Activated CD4-positive, alpha-beta T cell treated with anti-CD3 and anti-CD28 coated beads, Interleukin-2, amount 10 ng/mL, durations not matched to agents 24 days and 14 days (primary cell): ENCODE data around the gene ZNF491. TPM values are rescaled to one million over a fixed set of nuclear protein-coding genes. Genes with fewer than 3 reads are reported as not detected.
"Not testable (repeated sequence)": the region's sequence is repeated elsewhere in the genome, so short reads cannot be mapped to it uniquely, and the experiment has no call there.

Source experiments
- DNase-seq: peaks from one replicate; pipeline ENCODE4 v3.0.0; 2022
- H3K27ac Mint-ChIP-seq: one replicate; pipeline ENCODE4 v1.8.0; 2022; ENCODE audit warnings: mild to moderate bottlenecking, mixed read lengths
- H3K27me3 Mint-ChIP-seq: one replicate; pipeline ENCODE4 v1.8.0; 2022; ENCODE audit warnings: mixed read lengths
- H3K36me3 Mint-ChIP-seq: one replicate; pipeline ENCODE4 v1.8.0; 2022; ENCODE audit warnings: low read depth, mild to moderate bottlenecking, mixed read lengths
- H3K4me1 Mint-ChIP-seq: one replicate; pipeline ENCODE4 v1.8.0; 2021; ENCODE audit warnings: mixed read lengths
- H3K4me3 Mint-ChIP-seq: one replicate; pipeline ENCODE4 v1.8.0; 2022; ENCODE audit warnings: mild to moderate bottlenecking, moderate library complexity, mixed read lengths
- H3K9me3 Mint-ChIP-seq: one replicate; pipeline ENCODE4 v1.8.0; 2021; ENCODE audit warnings: mixed read lengths
- intact Hi-C: fragments of 100-400 bp; cut with micrococcal nuclease; formaldehyde crosslinking; loops from one replicate; pipeline ENCODE4 v1.15.1; 2023
- total RNA-seq: library from RNA; stranded (reverse); gene quantifications from 2 replicates; pipeline ENCODE4 v1.2.3, GENCODE V29; 2022

ZNF491 gene
- total RNA-seq, 1 donor from 2014 or later: 0.68 TPM

DNA sequence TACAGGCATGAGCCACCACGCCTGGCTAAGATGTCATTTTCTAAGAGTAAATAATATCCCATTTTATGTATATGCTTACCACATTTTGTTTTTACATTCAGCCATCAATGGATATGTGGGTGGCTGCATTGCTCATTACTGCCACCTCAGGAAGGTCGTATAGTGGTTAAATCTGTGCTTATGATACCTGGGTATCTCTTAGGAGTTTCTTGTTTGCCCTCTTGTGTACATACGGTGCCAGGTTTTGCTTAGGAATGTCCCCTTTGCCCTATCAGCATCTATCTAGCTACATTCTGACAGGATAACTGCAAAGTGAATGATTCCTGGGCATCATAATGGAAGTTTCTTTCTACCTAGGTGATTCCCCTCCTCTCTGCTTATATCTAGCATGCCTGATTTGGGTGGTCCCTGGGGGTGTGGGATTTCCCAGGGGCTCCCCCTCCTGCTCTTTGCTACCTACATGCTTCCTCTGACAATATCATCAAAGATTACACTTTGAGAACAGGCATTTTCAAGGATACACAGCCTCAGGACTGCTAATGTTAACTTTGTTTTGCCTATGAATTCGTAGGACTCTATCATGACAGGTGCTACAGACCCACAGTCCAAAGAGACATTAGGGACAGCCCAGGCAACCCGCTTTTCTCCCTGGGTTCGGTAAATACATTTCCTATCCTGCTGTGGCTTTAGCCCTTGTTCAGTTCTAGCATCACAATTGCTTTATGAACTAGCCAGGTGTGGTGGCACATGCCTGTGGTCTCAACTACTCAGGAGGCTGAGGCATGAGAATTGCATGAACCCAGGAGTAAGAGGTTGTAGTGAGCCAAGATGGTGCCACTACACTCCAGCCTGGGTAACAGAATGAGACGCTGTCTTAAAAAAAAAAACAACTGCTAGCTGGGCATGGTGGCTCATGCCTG lies 30.9 kb downstream of the ZNF491 start:
- H3K27ac Mint-ChIP-seq, H3K4me3 Mint-ChIP-seq, DNase-seq, intact Hi-C loops, H3K27me3 Mint-ChIP-seq, H3K4me1 Mint-ChIP-seq: not testable (repeated sequence)
- peaks cover 79% of the 10 kb centered on the region for H3K36me3 Mint-ChIP-seq
- H3K9me3 Mint-ChIP-seq: peaks cover 25% of the 10 kb centered on the region

DNA sequence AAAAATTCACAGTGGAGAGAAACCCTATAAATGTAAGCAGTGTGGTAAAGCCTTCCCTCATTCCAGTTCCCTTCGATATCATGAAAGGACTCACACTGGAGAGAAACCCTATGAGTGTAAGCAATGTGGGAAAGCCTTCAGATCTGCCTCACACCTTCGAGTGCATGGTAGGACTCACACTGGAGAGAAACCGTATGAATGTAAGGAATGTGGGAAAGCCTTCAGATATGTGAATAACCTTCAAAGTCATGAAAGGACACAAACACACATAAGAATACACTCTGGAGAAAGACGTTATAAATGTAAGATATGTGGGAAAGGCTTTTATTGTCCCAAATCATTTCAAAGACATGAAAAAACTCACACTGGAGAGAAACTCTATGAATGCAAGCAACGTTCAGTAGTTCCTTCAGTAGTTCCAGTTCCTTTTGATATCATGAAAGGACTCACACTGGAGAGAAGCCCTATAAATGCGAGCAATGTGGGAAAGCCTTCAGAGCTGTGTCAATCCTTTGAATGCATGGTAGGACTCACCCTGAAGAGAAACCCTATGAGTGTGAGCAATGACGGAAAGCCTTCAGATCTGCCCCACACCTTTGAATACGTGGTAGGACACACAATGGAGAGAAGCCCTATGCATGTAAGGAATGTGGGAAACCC lies 34.1 kb downstream of the ZNF491 start:
- intact Hi-C loops: no loop called here
- no peak for DNase-seq
- Mint-ChIP-seq H3K36me3 (peaks cover 66% of the 10 kb centered on the region), H3K27ac (no peak overlapping the region), H3K4me3 (no peak overlapping the region), H3K9me3 (peaks cover 21% of the 10 kb centered on the region), H3K4me1 (no peaks in the 10 kb centered on the region), H3K27me3 (no peaks in the 10 kb centered on the region)

DNA sequence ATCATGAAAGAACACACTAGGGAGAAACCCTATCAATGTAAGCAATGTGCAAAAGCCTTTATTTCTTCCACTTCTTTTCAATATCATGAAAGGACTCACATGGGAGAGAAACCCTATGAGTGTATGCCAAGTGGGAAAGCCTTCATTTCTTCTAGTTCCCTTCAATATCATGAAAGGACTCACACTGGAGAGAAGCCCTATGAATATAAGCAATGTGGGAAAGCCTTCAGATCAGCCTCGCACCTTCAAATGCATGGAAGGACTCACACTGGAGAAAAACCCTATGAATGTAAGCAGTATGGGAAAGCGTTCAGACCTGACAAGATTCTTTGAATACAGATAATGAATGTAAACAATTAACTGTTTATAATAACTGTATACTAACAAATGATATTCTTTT lies 35.2 kb downstream of the ZNF491 start:
- no peak overlapping the region for H3K27ac Mint-ChIP-seq
- H3K36me3 Mint-ChIP-seq: peaks cover 56% of the 10 kb centered on the region
- H3K9me3 Mint-ChIP-seq: peaks cover 21% of the 10 kb centered on the region
- no peaks in the 10 kb centered on the region for H3K4me1 Mint-ChIP-seq
- intact Hi-C loops: no loop called here
- no peak for DNase-seq
- no peak overlapping the region for H3K4me3 Mint-ChIP-seq
- no peaks in the 10 kb centered on the region for H3K27me3 Mint-ChIP-seq

DNA sequence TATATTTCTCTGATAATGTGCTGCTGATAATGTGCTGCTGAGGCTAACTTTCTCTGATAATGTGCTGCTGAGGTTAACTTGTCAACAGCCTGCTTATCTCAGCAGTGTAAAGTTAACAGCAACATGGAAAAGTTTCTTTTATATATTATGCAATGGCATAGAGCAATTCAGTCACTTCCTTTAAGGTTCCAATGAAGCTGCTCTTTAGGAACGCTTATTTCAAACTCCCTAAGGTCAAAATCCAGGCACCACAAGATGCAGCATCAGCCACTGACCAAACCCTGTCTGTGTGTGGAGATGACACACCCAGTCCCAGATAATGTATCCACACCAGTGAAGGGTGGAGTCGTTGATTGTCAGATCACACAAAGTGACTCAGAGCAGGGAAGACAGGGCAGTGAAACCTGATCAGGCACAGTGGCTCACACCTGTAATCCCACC lies 37.3 kb downstream of the ZNF491 start:
- H3K36me3 Mint-ChIP-seq: peaks cover 37% of the 10 kb centered on the region
- H3K4me1 Mint-ChIP-seq, H3K4me3 Mint-ChIP-seq, DNase-seq, H3K27me3 Mint-ChIP-seq, H3K27ac Mint-ChIP-seq, intact Hi-C loops: not testable (repeated sequence)
- peaks cover 20% of the 10 kb centered on the region for H3K9me3 Mint-ChIP-seq

DNA sequence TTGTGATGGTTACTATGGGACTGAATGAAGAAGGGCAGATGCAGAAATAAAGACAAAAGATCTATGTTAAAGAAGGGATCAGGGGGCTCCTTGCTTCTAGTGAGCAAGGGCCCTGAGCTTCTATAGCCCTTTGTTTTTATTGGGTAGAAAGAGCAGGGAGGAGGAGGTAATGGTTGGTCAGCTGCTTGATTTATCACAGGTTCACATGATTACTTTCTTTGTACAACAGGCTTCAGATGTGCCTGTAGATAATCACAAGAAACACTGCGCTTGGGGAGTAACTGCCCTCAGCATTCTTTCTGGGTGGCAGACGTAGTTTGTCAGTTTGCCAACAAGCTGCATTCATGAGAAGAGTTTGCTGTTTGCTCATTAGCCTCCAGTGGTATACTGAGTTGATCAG lies 45.4 kb downstream of the ZNF491 start:
- Mint-ChIP-seq H3K36me3 (no peaks in the 10 kb centered on the region), H3K27me3 (no peaks in the 10 kb centered on the region), H3K27ac (no peak overlapping the region), H3K9me3 (peaks cover 18% of the 10 kb centered on the region), H3K4me1 (peaks cover 3% of the 10 kb centered on the region), H3K4me3 (no peak overlapping the region)
- intact Hi-C loops: no loop called here
- DNase-seq: no peak

DNA sequence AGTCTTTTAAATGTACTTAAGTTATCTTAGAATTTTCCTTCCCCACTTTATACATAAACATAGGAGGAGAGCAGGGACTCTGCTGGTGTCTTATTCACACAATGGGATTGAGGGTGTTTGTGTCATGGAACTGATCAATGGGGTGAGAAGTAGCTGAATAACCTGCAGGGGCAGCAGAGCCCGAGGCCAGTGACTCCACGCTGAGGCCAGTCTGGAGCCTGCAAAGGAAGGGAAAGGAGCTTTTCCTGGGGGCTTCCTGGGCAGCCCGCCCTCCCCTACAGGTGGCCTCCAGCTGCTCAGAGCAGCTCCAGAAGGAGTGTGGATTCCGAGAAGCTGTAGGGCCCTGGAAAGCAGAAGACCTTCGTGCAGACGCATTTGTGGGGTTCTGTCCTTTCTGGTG lies 49.3 kb downstream of the ZNF491 start:
- H3K27ac Mint-ChIP-seq, H3K27me3 Mint-ChIP-seq, H3K4me1 Mint-ChIP-seq, intact Hi-C loops, DNase-seq: not testable (repeated sequence)
- Mint-ChIP-seq H3K9me3 (peaks cover 13% of the 10 kb centered on the region), H3K36me3 (peaks cover 22% of the 10 kb centered on the region), H3K4me3 (peak overlapping the region; percentile 11)

DNA sequence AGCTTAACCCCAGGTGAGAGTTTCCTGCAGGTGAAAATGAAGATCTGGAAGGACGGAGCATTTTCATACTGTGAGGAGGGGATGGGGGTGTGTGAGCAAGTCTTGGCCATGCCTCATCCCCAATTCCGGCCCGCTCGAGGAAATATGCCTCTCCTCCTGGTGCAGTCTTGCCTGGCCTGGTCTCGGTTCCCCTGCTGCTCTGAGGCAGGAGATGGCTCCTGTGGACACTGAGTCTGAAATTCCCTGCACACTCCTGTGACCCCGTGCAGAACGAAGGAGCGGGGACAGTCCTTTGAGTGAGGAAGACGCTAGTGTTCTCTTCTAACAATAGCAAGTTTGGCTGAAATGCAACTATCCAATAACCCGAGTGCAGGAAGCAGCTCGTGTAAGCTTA lies 49.9 kb downstream of the ZNF491 start:
- Mint-ChIP-seq H3K36me3 (peaks cover 25% of the 10 kb centered on the region), H3K4me3 (peak overlapping the region; percentile 80), H3K4me1 (peaks cover 8% of the 10 kb centered on the region), H3K27ac (peak overlapping the region; percentile 20), H3K9me3 (peaks cover 13% of the 10 kb centered on the region), H3K27me3 (no peaks in the 10 kb centered on the region)
- DNase-seq: no peak
- intact Hi-C loops: no loop called here

DNA sequence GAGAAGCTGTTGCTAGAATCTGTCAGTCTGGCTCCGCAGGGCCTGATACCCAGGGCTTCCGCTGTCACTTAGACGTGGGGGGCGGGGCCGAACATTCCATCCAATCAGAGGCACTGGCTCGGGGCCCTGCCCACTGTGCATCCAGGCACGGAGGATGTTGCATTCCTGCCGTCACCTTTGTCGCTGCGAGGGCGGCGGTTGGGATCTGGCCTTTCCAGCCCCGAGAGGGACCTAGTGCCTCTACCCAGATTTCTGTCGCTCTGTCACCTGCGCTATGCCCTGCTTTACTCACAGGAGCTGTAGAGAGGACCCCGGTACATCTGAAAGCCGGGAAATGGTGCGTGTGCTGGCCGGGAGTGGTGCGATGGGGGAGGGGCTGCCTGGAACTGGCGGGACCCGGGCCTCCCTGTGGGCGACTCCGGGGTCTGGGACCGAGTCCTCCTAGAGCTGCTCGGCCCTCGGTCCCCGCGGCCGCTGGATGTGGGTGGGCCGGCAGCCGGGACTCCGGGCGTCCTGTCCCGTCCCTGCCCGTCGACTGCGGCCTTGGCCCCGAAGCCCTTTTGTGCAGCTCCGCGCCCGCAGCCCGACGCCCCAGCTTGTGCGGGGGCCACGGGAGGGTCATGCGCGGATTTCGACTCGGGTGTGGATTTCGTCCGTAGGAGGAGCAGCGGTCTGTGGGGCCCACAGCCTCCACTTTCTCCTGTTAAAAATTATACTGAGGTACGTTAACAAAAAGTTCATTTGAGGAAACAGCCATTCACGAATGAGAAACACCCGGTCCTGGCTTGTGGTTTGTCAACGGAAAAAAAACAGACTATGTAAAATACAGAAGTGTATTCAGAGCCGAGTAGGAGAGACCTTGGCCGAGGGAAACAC lies 50.5 kb downstream of the ZNF491 start, which contains the start of gene ZNF439:
TSS of gene ZNF439 (plus strand) at position 133 of the 876 bp plus-strand sequence. CDS start at position 275, 142 bp downstream.
- peak; percentile 95 for DNase-seq
- Mint-ChIP-seq H3K4me3 (peak within 1 kb of the TSS; percentile 80), H3K36me3 (peaks cover 26% of the 10 kb centered on the region), H3K4me1 (peaks cover 8% of the 10 kb centered on the region), H3K9me3 (peaks cover 13% of the 10 kb centered on the region), H3K27ac (peak within 1 kb of the TSS; percentile 65), H3K27me3 (no peaks in the 10 kb centered on the region)
- intact Hi-C loops: no loop called here

DNA sequence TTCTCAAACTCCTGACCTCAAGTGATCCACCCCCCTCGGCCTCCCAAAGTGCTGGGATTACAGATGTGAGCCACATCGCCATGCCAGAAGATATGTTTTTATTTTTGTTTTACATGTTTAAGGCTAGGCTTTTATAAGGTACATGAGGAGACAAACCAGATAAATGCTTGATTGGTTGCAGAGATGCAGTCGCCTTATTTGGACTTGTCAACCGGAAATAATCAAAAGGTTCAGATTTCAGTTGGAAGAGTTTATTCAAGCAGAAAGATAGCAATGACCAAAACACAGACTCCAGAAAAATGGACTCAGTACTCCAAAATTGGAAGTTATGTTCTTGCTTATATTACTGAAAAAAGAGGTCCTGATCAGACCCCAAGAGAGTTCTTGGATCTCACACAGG lies 52.0 kb downstream of the ZNF491 start:
- H3K27me3 Mint-ChIP-seq, H3K4me1 Mint-ChIP-seq, DNase-seq, H3K27ac Mint-ChIP-seq, H3K4me3 Mint-ChIP-seq, intact Hi-C loops, H3K9me3 Mint-ChIP-seq: not testable (repeated sequence)
- peaks cover 30% of the 10 kb centered on the region for H3K36me3 Mint-ChIP-seq

DNA sequence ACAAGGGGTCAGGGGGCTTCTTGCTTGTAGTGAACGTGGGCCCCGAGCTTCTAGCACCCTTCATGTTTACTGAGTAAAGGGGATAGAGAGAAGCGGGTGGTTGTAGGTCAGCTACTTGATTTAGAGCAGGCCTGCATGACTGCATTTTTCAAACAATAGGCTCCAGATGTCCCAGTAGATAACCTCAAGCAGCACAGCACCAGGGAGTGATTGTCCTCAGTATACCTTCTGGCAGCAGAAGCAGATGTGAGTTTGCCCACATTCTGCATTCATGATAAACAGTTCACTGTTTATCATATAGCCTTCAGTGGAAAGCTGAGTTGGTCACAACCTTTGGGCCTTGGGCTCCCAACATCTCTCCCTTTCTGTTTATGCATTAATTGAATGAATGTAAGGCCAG lies 55.0 kb downstream of the ZNF491 start:
- peaks cover 48% of the 10 kb centered on the region for H3K36me3 Mint-ChIP-seq
- no peak for DNase-seq
- no peaks in the 10 kb centered on the region for H3K27me3 Mint-ChIP-seq
- intact Hi-C loops: no loop called here
- H3K9me3 Mint-ChIP-seq: peaks cover 25% of the 10 kb centered on the region
- H3K27ac Mint-ChIP-seq: no peak overlapping the region
- peaks cover 6% of the 10 kb centered on the region for H3K4me1 Mint-ChIP-seq
- H3K4me3 Mint-ChIP-seq: no peak overlapping the region

DNA sequence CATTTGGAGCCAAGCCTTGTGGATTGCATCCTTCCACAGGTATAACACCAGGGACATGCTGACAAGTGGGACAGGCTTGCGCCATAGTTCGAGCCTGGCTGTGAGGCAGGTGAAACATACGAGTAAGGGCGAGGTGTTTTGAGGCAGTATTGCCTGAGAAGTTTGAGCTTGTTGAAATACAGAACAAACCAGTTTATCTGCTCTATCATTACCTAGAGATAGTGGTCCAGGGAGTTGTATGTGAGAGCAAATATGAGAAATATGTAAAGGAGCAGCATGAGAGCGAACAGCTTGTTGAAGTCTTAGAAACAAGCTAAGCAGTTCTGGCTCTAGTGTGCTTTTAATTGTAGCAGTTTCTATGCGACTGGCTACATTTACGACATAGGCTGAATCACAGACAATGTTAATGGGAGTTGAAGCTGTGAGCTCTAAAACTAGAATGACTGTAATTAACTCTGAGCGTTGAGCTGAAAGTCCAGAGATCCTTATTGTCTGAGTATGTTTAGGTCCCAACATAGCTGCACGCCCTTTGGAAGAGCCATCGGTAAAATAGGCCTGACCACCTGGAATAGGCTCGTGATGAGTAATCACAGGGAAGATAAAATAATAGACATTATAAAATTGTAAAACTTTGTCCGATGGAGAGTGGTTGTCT lies 58.4 kb downstream of the ZNF491 start:
- Mint-ChIP-seq H3K9me3 (peaks cover 37% of the 10 kb centered on the region), H3K4me1 (no peaks in the 10 kb centered on the region), H3K27me3 (no peaks in the 10 kb centered on the region), H3K4me3 (no peak overlapping the region), H3K36me3 (peaks cover 41% of the 10 kb centered on the region), H3K27ac (no peak overlapping the region)
- intact Hi-C loops: no loop called here
- DNase-seq: no peak
